Nephron (organoid): ENCODE data around the gene PDE4D.

Experiments used
- H3K27ac Mint-ChIP-seq, 3 experiments: 2 replicates each; pipeline ENCODE4 v1.8.0; 2020; ENCODE audit warnings: mixed read lengths in 3 of 3, mild to moderate bottlenecking in 2 of 3, moderate library complexity in 1 of 3
- H3K27me3 Mint-ChIP-seq: 2 replicates; pipeline ENCODE4 v1.8.0; 2021; ENCODE audit warnings: low read depth, mild to moderate bottlenecking, moderate library complexity, mixed read lengths
- H3K36me3 Mint-ChIP-seq: 2 replicates; pipeline ENCODE4 v1.8.0; 2020; ENCODE audit warnings: low read depth, mixed read lengths
- H3K4me1 Mint-ChIP-seq: 2 replicates; pipeline ENCODE4 v1.8.0; 2020; ENCODE audit warnings: mixed read lengths
- H3K4me3 Mint-ChIP-seq, 3 experiments: 2 replicates each; pipeline ENCODE4 v1.8.0; 2020; ENCODE audit warnings: mild to moderate bottlenecking in 3 of 3, mixed read lengths in 3 of 3, moderate library complexity in 2 of 3
- H3K9me3 Mint-ChIP-seq: 2 replicates; pipeline ENCODE4 v1.8.0; 2020; ENCODE audit warnings: mixed read lengths
- CTCF ChIP-seq, 3 experiments: fragments of 200-600 bp; sonication (generic); IDR thresholded peaks; one replicate each; pipeline ENCODE4 v1.5.0; 2021; ENCODE audit warnings: antibody characterized with exemption in 3 of 3; ENCODE audit not compliant: unreplicated experiment in 3 of 3

PDE4D gene

DNA sequence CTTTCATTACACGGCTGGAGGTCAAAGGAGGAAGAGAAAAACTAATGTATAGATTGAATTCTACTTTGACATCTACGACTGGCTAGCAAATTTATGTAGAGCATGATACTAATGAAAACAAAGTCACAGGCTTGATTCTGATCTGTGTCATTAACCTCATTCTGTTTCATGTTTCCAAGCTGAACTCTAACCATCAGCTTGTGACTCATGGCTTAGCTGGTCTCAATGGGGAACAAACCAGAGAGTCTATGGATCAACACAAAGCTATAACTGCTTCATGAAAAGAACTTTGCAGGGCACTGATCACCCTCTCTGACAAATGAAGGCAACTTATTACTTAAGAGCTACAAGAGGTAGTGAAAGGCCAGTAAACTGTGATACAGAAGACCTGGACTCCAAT lies 23.6 kb upstream of the PDE4D start:
- Mint-ChIP-seq H3K4me3 (no peak overlapping the region), H3K27me3 (no peaks in the 10 kb centered on the region), H3K9me3 (no peaks in the 10 kb centered on the region), H3K36me3 (no peaks in the 10 kb centered on the region), H3K4me1 (no peaks in the 10 kb centered on the region), H3K27ac (no peak overlapping the region)
- no peak for TF ChIP-seq CTCF (IDR thresholded peaks at IDR 0.05; ENCODE audit: unreplicated experiment in 3 of 3)

GRCh38 chr5:59905188-59905587 lies 11.7 kb upstream of the PDE4D start:
- Mint-ChIP-seq H3K9me3 (no peaks in the 10 kb centered on the region), H3K4me1 (no peaks in the 10 kb centered on the region), H3K27ac (no peak overlapping the region), H3K27me3 (peaks cover 8% of the 10 kb centered on the region), H3K36me3 (no peaks in the 10 kb centered on the region), H3K4me3 (no peak overlapping the region)
- TF ChIP-seq CTCF (IDR thresholded peaks at IDR 0.05; ENCODE audit: unreplicated experiment in 3 of 3), result no peak

- TF ChIP-seq CTCF (IDR thresholded peaks at IDR 0.05; ENCODE audit: unreplicated experiment in 3 of 3), result no peak
- Mint-ChIP-seq H3K4me3 (no peak overlapping the region), H3K27me3 (peaks cover 64% of the 10 kb centered on the region), H3K9me3 (no peaks in the 10 kb centered on the region), H3K27ac (no peak overlapping the region), H3K4me1 (peaks cover 17% of the 10 kb centered on the region), H3K36me3 (no peaks in the 10 kb centered on the region)
Measured at GRCh38 chr5:59897075-59897474, 3.5 kb upstream of the PDE4D start.

GRCh38 chr5:59891962-59892643 lies 1.4 kb downstream of the PDE4D start:
- Mint-ChIP-seq H3K27me3 (peaks cover 86% of the 10 kb centered on the region), H3K4me3 (peak overlapping the region; percentile 31 to 67 (median 38)), H3K36me3 (no peaks in the 10 kb centered on the region), H3K27ac (no peak overlapping the region), H3K4me1 (peaks cover 17% of the 10 kb centered on the region), H3K9me3 (no peaks in the 10 kb centered on the region)
- TF ChIP-seq CTCF (IDR thresholded peaks at IDR 0.05; ENCODE audit: unreplicated experiment in 3 of 3), result no peak

- Mint-ChIP-seq H3K36me3 (no peaks in the 10 kb centered on the region), H3K4me1 (peaks cover 2% of the 10 kb centered on the region)
Measured at GRCh38 chr5:59887274-59887673, 6.3 kb downstream of the PDE4D start.

More at GRCh38 chr5:59887274-59887673, 6.3 kb downstream of the PDE4D start:
- Mint-ChIP-seq H3K9me3 (no peaks in the 10 kb centered on the region), H3K27me3 (peaks cover 55% of the 10 kb centered on the region), H3K4me3 (no peak overlapping the region), H3K27ac (no peak overlapping the region)
- TF ChIP-seq CTCF (IDR thresholded peaks at IDR 0.05; ENCODE audit: unreplicated experiment in 3 of 3), result no peak
